HFFc6 (cell line): ENCODE results near the gene KRT77. TPM values are rescaled to one million over a fixed set of nuclear protein-coding genes. Genes with fewer than 3 reads are reported as not detected.
A peak's percentile ranks its signal among the peaks of the same experiment; 100 is the strongest.

Experiments
- DNase-seq: peaks from one replicate; pipeline ENCODE4 v3.0.0-alpha.2; 2018
- H3K27ac Mint-ChIP-seq: 2 replicates; pipeline ENCODE4 v1.8.0; 2020; ENCODE audit warnings: mild to moderate bottlenecking, mixed read lengths
- H3K27me3 Mint-ChIP-seq: 2 replicates; pipeline ENCODE4 v1.8.0; 2021; ENCODE audit warnings: mild to moderate bottlenecking, moderate library complexity, mixed read lengths; ENCODE audit not compliant: insufficient read depth
- H3K36me3 Mint-ChIP-seq: 2 replicates; pipeline ENCODE4 v1.8.0; 2021; ENCODE audit warnings: low read depth, mixed read lengths
- H3K4me1 Mint-ChIP-seq: 2 replicates; pipeline ENCODE4 v1.8.0; 2020; ENCODE audit warnings: low read depth, mixed read lengths
- H3K4me3 Mint-ChIP-seq: 2 replicates; pipeline ENCODE4 v1.8.0; 2020; ENCODE audit warnings: mild to moderate bottlenecking, moderate library complexity, mixed read lengths
- H3K9me3 Mint-ChIP-seq: 2 replicates; pipeline ENCODE4 v1.8.0; 2020; ENCODE audit warnings: mild to moderate bottlenecking, mixed read lengths
- CTCF ChIP-seq: fragments of 200-600 bp; sonication (generic); IDR thresholded peaks from 2 replicates; pipeline ENCODE4 v1.5.0; 2021; ENCODE audit warnings: antibody characterized with exemption, mild to moderate bottlenecking
- total RNA-seq, 6 experiments: library from RNA; stranded (reverse); fragmentation: NEBNext Ultra II Directional; extraction: Animal tissue kit (Norgen Biotek cat#: 25700); gene quantifications; 2 replicates in 1 of 6; 3 replicates in 5 of 6; pipeline ENCODE4 v1.2.3, GENCODE V29; 2021

The KRT77 gene
- total RNA-seq, 6 experiments from 2014 or later, result not detected

- no peak for DNase-seq
- H3K9me3 Mint-ChIP-seq, result no peaks in the 10 kb centered on the region
- no peak overlapping the region for H3K27ac Mint-ChIP-seq
- H3K4me3 Mint-ChIP-seq, result no peak overlapping the region
- no peaks in the 10 kb centered on the region for H3K4me1 Mint-ChIP-seq
- H3K36me3 Mint-ChIP-seq, result no peaks in the 10 kb centered on the region
- no peak for TF ChIP-seq CTCF
- peaks cover 57% of the 10 kb centered on the region for H3K27me3 Mint-ChIP-seq
Observed at GRCh38 chr12:52698651-52699340, 4.5 kb downstream of the KRT77 start.

- Mint-ChIP-seq H3K4me3 (no peak overlapping the region), H3K27ac (no peak overlapping the region), H3K9me3 (no peaks in the 10 kb centered on the region), H3K36me3 (no peaks in the 10 kb centered on the region), H3K4me1 (no peaks in the 10 kb centered on the region), H3K27me3 (peaks cover 58% of the 10 kb centered on the region)
- DNase-seq, result no peak
- TF ChIP-seq CTCF, result peak; percentile 20; the same call in 1 of the 2 replicates
Observed at GRCh38 chr12:52697058-52697582, 6.2 kb downstream of the KRT77 start.

- Mint-ChIP-seq H3K36me3 (no peaks in the 10 kb centered on the region), H3K4me3 (no peak overlapping the region), H3K27me3 (peaks cover 59% of the 10 kb centered on the region), H3K9me3 (no peaks in the 10 kb centered on the region), H3K4me1 (no peaks in the 10 kb centered on the region), H3K27ac (no peak overlapping the region)
- no peak for DNase-seq
- TF ChIP-seq CTCF, result no peak
Observed at GRCh38 chr12:52696588-52696987, 6.7 kb downstream of the KRT77 start.

- no peak for TF ChIP-seq CTCF
- no peaks in the 10 kb centered on the region for H3K9me3 Mint-ChIP-seq
- DNase-seq, result no peak
- H3K36me3 Mint-ChIP-seq, result no peaks in the 10 kb centered on the region
- peaks cover 59% of the 10 kb centered on the region for H3K27me3 Mint-ChIP-seq
- no peak overlapping the region for H3K4me3 Mint-ChIP-seq
- no peaks in the 10 kb centered on the region for H3K4me1 Mint-ChIP-seq
- no peak overlapping the region for H3K27ac Mint-ChIP-seq
Observed at GRCh38 chr12:52695039-52695438, 8.3 kb downstream of the KRT77 start.

GRCh38 chr12:52694151-52694550 is 9.2 kb downstream of the KRT77 start:
- H3K36me3 Mint-ChIP-seq, result no peaks in the 10 kb centered on the region
- peaks cover 58% of the 10 kb centered on the region for H3K27me3 Mint-ChIP-seq
- no peak for TF ChIP-seq CTCF
- no peaks in the 10 kb centered on the region for H3K9me3 Mint-ChIP-seq
- H3K27ac Mint-ChIP-seq, result no peak overlapping the region
- H3K4me3 Mint-ChIP-seq, result no peak overlapping the region
- no peaks in the 10 kb centered on the region for H3K4me1 Mint-ChIP-seq
- DNase-seq, result no peak
